ENCODE results near the gene ROMO1. TPM values are rescaled to one million over a fixed set of nuclear protein-coding genes. Genes with fewer than 3 reads are reported as not detected.

The ROMO1 gene
- total RNA-seq (2014; rRNA removed; shearing (Covaris generic)): 392 and 407 TPM in 2 replicates

DNA sequence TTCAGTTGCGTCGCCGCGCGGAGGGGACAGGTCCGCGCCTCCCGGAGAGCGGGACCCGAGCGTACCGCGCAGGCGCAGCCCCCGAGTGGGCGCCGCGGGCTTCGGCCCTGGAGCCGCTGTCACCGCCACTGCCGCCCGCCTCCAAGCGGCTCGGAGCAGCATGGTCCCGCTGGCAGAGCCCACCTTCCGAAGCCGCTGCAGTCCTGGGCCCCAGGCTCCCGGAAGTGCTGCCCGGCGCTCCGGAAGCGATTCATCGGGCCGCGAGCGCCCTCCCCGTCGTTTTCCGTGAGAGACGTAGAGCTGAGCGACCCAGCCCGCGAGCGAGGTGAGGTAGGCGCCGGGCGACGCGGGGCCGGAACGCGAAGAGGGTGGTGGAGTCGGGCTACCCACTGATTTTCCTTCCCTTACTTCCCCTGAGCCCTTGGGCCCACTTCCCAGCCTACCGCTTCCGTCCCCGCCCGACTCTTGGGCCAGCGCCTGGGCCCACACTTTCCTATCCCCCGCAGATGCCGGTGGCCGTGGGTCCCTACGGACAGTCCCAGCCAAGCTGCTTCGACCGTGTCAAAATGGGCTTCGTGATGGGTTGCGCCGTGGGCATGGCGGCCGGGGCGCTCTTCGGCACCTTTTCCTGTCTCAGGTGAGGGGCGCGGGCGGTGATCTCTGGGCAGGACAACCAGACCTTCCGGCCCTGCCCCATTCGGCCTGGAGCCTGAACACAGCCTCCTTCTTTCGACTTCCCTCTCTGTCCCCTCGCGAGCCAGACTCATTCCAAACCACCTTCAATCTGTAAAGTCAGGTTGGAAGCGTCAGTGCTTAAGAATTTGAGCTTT, at the start of gene ROMO1, which contains the start of gene NFS1:
TSS of gene ROMO1 (plus strand) at position 279 of the 830 bp plus-strand sequence. CDS start at position 507, 228 bp downstream.
TSS of gene NFS1 (minus strand) at position 226 of the 830 bp plus-strand sequence. CDS start at position 162, 64 bp downstream.
- DNase-seq (ENCODE audit: low spot score): peak; percentile 76

DNA sequence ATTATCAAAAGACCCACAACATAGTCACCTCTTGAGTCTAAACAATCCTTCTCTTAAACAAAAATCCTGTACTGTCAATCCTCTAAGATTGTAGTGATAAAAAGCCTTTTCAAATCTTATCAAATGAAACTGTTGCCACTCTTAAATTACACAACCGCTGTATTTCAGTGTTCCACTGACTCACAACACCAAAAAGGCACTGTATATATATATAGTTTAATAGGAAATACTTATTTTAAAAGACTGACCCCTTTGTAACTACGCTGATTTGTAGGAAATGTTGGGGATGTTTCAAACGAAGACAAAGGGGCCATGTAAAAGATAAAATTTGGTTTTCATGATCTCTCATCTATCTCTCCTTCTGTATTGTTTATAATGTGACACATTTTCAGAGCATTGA, 48.6 kb upstream of the ROMO1 start:
- DNase-seq (ENCODE audit: low spot score): no peak

DNA sequence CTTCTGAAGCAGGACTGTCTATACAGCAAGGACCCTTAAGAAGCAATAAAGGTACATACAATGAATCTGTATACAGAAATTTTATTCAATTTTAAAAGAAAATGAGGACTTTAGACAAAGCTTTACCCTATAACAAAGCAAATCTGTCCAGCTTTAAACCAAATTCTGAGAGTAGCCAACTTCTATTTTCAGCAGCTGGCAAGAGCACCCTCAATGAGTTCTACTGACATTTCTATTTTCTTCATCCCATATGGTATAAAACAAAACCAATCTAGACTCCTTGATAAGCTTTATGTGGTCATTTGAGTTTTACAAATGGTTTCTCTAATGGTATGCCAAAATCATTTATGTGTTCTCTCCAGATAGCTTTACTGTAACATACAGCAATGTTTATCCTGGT, 47.2 kb upstream of the ROMO1 start:
- DNase-seq (ENCODE audit: low spot score): no peak

DNA sequence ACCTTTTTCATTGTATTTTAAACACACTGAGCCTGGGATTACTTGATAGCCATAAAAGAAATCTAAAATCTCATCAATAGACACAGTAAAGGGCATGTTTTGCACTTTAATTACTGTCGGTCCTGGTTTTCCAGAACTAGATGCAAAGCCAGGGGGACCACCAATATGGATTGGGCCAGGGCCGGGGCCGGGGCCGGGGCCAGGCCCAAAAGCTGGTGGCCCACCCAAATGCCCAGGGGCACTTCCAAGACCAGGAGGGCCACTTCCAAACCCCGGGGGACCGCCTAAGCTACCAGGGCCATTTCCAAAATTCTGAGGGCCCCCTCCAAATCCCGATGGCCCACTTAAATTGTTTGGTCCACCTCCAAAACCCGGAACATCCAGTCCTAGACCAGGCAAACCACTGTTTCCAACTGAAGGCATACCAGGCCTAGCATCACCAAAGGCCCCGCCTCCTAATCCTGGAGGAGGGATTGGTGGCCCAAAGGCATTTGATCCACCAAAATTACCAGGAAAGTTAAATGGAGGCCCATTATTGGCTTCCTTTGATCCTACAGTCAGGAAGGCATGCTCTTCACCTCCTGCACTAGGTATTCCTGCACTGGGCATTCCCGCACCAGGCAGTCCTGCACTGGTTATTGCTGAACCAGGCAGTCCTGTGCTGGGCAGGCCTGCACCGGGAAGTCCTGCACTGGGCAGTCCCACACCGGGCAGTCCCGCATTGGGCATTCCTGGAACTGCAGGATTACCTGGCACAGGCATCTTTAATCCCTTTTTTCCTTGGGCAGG, 46.4 kb upstream of the ROMO1 start:
- no peak for DNase-seq (ENCODE audit: low spot score)

DNA sequence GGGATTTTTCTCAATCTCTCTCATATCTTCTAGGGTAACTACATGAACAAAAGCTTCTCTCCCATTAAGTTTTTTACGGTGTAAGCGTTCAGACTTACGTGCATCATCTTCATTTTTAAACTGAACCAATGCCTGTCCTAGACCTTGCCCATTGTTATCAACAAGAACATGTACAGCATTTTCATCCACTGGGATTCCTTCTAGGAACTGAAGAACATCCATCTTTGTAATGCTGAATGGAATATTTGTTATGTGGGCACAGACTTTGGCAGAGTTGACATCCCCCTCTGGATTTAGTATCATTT, 45.8 kb upstream of the ROMO1 start:
- no peak for DNase-seq (ENCODE audit: low spot score)

DNA sequence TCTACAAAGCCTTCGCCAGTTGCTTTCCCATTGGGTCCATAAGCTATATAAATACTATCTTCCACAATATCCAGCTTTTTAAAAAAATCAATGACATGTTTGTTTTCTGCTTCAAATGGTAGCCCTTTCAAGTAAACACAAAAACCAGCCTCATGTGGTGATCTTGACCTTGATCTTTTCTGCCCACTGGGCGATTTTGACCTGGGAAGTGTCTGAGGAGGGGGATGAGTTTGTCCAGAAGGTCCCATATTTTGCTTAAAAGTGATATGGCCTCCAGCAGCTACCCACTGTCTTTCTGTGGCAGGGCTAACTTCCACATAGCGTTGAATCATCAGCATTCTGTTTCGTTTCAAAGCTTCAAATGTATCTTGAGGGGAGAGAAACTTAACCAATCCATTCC, 45.3 kb upstream of the ROMO1 start:
- no peak for DNase-seq (ENCODE audit: low spot score)

DNA sequence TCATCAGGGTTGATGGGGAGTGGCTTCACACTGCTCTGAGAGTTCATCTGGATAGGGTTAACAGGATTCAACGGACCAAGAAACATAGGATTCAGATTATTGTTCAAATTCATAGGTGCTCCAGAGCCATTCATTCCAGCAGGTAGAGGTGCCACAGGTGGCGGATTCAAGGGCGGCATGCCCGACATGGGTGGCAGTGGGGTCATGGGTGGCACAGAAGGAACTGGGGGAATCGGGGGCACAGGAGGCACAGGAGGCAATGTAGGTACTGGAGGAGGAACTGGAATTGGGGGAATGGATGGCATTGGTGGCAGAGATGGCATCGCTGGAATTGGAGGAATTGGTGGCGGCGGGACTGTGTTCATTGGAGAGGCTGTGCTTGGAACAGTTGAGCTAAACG, 44.8 kb upstream of the ROMO1 start:
- no peak for DNase-seq (ENCODE audit: low spot score)

DNA sequence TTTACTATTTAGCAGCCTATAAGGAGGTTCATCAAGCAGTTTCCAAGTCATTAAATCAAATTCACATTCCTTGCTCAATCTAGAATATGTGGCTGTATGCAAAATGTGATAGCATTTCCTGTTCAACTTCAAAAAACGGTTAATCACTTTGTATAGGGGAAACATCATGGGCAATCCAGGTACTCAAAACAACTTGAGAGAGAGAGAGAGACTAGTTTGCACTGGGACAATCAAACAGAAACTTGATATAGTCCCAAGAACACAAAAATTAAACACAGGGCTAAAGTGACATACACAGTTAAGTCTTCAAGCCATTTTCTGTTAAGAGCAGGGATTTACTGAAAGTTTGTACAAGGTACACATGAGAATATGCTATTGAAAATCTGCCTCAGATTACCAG, 41.9 kb upstream of the ROMO1 start:
- no peak for DNase-seq (ENCODE audit: low spot score)

DNA sequence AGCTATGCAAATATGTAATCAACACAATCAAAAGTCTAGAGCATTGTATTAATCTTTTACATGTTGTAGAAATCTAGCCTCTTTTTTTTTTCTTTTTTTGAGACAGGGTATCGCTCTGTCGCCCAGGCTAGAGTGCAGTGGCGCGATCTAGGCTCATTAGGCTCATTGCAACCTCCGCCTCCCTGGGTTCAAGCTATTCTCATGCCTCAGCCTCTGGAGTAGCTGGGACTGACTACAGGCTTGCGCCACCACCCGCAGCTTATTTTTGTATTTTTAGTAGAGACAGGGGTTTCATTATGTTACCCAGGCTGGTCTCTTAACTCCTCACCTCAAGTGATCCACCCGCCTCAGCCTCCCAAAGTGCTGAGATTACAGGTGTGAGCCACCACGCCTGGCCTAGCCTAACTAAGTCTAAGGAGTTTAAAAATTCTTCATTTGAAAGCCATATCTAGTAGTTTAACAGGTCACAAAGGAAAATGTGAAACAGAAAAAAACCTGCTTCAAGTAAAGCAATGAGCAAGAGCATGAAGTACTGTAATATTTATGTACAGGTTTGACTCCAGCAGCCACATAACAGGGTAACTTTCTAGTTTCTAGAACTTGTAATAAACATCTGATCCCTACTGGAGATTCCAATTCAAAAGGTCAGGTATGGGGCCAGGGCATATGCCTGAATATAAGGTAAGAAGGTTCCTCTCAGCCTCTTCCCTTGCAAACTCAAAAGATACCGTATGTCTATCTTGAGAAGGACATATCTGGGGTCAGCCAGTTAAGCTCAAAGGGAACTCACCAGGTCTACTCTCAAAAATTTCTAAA, 38.9 kb upstream of the ROMO1 start:
- no peak for DNase-seq (ENCODE audit: low spot score)

DNA sequence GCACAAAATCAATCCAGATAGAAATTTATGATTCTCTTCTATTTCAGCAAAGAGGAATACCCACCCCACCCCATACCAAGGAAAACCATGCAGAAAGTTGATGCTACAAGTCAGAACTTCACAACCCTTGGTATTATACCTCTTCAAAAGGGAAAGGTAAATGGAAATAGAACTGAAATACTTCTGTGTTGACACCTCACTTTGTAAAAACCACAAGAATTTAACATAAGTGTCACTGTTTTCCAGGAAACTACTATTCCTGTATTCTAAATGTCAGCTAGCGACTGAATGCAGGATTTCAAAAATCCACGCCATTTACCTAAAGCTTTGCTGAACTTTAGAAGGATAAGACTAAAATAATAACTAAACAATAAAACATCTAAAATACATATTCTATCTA, 38.2 kb upstream of the ROMO1 start:
- no peak for DNase-seq (ENCODE audit: low spot score)

DNA sequence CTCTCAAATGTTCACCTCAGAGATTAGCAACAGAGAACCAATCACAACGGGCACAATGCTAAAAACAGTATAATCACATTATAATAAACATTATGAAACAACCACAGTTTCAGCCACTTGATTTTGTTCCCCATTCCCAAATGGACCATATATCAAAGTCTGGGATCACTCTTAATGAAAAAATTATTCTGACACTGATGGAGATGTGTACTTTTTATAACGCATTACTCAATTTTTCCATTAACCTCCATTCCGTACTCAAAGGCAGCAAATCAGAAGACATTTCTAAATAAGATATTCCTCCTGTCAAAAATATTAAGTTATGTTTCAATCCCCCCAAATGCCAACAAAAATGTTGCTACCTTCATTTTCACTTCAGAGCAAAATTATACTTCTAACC, 37.3 kb upstream of the ROMO1 start:
- DNase-seq (ENCODE audit: low spot score): no peak

DNA sequence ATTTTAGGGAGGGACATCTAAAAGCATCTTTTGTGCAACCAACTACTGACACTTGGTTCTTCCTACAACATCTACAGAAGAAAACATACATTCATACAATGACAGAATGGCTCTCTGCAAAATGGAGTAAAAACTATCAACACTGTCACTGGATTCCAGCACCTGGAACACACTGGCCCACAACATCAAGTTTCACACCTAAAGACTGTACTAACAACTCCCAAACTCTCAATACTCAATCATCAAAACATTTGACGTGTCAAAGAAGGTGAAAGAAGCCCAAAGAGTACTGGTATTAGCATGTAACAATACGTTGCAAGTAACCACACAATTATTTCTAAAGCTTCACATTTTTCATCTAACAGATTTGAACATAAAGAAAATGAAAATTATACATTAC, 36.7 kb upstream of the ROMO1 start:
- no peak for DNase-seq (ENCODE audit: low spot score)

DNA sequence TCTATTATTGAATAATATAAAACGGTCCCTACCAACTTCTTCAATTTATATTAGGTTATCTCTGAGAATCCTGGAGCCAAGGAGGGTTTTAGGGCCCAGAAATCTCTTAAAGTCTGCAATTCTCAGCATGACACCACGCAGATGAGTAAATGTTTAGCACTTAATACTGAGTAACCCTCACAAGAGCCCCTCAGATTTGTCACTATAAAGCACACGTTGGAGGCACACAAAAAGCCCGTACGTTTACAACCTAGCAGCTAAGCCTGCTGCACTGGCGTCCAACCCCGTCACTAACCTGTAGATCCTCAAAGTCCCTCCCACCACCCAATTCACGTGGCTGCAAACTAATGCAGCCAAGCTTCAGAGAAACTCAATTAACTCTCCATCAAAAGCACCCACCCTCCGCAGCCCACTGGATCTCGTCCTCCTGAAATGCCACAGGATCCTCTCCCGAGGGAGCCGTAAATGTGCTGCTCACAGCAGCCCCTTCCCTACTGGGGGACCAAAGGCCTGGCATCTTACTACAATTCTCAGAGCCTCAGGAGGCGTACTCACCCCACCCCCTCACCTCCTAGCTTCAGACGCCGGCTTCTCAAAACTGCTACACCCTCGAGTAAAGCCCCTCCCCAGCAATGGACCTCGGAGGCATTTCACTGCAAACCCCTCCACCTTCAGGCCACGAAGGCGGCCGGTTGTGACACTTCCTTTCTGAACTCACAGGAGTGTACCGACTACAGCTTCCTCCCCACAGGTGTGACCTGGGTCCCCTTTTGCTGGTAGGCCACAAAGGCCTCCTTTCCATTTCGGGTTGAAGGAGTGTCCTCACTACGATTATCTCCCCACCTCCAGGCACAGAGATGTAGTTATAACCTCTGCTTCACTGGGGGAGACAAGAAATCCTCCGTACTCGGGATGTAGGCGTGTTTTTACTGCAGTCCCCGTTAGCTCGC, 35.4 kb upstream of the ROMO1 start:
- DNase-seq (ENCODE audit: low spot score): peak; percentile 27

DNA sequence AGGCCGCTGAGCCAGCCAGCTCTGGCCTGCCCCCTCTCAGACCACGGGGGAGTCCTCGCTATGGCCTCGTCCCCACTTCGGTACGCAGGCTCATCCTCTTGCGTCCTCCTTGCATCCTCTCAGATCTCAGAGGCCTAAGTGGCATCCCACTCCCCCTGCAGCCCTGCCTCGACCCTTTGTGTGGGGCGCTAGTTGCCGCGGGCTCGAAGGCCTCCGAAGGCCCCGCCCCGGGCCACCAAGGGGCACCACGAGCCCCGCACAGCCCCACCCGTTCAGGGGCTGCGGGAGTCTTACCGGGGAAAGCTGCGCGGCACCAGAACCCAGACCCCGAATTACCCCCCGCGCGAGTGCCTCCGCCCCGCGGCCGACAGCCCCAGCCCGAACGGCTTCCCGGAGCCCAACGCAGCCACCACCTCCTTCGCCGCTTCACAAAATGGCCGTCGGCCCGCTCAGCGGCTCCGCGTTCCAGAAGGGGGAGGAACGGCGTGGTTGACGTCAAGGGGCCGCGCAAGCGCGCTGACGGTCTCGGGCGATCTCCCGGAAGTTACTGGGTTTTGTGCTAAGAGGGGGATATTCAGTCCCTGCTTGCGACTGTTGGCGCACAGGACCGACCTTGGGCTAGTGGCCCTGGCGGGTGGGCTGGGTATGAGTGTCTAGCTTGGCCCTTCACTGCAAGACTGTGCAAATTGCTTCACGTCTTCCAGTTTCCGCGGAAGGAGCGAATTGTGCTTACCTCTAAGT, 34.6 kb upstream of the ROMO1 start, which contains the start of the genes CPNE1 and RBM12:
TSS of gene CPNE1 (minus strand) at position 435 of the 741 bp plus-strand sequence. CDS start 31,977 bp downstream, outside the sequence.
TSS of gene RBM12 (minus strand) at position 435 of the 741 bp plus-strand sequence. CDS start 9,578 bp downstream, outside the sequence.
- DNase-seq (ENCODE audit: low spot score): peak; percentile 90

DNA sequence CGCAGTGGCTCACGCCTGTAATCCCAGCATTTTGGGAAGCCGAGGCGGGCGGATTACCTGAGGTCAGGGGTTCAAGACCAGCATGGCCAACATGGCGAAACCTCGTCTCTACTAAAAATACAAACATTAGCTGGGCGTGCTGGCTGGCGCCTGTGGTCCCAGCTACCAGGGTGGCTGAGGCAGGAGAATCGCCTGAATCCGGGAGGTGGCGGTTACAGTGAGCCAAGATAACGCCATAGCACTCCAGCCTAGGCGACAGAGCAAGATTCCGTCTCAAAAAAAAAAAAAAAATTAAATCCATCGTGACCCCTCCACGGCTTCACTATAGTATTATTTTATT, 33.3 kb upstream of the ROMO1 start:
- no peak for DNase-seq (ENCODE audit: low spot score)

DNA sequence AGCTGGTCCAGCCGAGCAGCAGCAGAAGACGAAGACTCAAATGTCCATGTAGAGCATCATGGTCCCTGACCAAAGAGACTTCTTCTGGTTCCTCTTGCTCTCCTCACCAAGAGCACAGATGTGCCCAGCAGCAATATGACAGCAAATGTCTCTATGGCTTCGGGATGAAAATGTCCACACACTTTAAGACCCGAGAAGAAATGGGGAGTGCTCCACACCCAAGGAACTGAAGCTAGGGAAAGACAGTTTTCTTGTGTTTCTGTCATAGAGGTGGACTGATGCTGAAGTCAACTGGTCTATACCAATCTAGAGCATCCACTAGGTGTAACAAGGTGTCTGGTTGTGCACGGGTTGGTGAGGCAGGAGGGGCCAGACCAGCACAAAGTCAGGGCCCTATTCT, 30.0 kb upstream of the ROMO1 start:
- DNase-seq (ENCODE audit: low spot score): no peak

DNA sequence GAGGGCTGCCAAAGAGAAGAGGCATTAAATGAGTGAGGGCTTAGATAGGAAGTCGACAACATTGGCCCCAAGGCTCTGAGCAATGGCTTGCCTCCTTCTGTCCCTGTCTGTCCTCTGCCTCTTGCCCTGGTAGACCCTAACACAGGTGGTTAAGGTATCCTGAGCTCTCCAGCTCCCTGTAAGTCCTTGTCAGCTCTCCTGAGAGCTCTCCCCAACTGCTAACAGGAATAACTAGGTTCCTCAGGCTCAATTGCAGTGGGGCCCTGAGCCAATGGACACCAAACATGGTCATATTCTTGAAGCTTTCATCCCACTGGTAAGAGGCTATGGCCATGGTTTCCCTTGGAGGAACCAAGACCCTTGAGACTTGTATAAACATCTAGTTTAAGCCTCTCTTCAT, 29.5 kb upstream of the ROMO1 start:
- no peak for DNase-seq (ENCODE audit: low spot score)

DNA sequence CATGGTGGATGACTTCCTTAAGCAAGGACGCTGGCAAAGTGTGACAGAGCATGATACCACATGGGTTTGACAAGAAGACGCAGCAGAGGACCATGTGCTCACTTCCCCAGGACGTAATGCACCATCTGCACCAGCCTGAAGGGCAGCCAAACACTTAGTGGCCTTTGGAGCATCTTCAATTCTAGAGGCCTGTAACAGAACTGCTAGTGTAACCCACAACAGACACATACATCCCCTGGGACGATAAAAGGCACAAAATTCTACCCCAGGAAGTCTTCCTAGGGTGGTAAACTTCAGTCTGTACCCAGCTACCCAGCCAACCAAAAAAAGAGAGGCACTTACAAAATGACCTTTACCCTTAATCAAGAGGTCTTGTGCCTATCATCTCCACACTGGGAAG, 25.3 kb upstream of the ROMO1 start:
- no peak for DNase-seq (ENCODE audit: low spot score)

DNA sequence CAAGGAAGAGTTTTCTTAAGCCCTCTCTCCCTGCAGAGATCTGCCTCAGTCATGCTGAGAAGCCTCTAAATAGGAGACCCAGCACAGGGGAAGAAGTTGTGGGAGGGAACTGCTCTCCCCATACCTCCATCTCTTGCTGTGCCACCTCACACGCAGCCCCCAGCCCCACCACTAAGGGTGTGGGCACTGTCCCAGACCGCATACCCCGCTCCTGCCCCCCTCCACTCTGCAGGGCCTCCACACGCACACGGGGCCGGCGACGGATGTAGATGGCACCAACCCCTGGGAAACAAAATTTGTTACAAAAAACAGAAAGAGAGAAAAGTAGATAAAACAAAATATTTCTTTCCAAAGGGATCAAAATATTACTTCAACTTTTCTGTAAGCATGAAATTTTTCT, 24.3 kb upstream of the ROMO1 start:
- no peak for DNase-seq (ENCODE audit: low spot score)
